GM18868 (cell line): ENCODE results near the gene PLAAT2.
"Not testable (repeated sequence)": the region's sequence is repeated elsewhere in the genome, so short reads cannot be mapped to it uniquely, and the experiment has no call there.

ENCODE experiments used
- ATAC-seq: cut with Tn5 transposase; IDR thresholded peaks from one replicate; pipeline ENCODE4 v1.9.1; 2021; ENCODE audit warnings: mild to moderate bottlenecking, moderate library complexity; ENCODE audit not compliant: unreplicated experiment

The PLAAT2 gene

GRCh38 chr11:63563201-63564055 lies at the start of gene PLAAT2:
Gene PLAAT2, minus strand, starts transcription at chr11:63563379. Its CDS starts 55 bp downstream, at chr11:63563324.
- ATAC-seq, result no peak

GRCh38 chr11:63612181-63612580 lies 49.0 kb upstream of the PLAAT2 start:
- no peak for ATAC-seq

GRCh38 chr11:63611395-63611747 lies 48.2 kb upstream of the PLAAT2 start:
- no peak for ATAC-seq

- ATAC-seq, result no peak
These were observed 47.6 kb upstream of the PLAAT2 start for GRCh38 chr11:63610604-63611394.

- ATAC-seq, result no peak
These were observed 46.9 kb upstream of the PLAAT2 start for GRCh38 chr11:63609971-63610580.

GRCh38 chr11:63609536-63609935 lies 46.4 kb upstream of the PLAAT2 start:
- ATAC-seq, result no peak

GRCh38 chr11:63608353-63609345 lies 45.5 kb upstream of the PLAAT2 start:
- ATAC-seq, result no peak

GRCh38 chr11:63603180-63603518 lies 40.0 kb upstream of the PLAAT2 start:
- ATAC-seq, result no peak

GRCh38 chr11:63602290-63603179 lies 39.4 kb upstream of the PLAAT2 start:
- not testable (repeated sequence) for ATAC-seq

- ATAC-seq, result no peak
These were observed 36.3 kb upstream of the PLAAT2 start for GRCh38 chr11:63599211-63600122.

GRCh38 chr11:63598556-63598955 lies 35.4 kb upstream of the PLAAT2 start:
- no peak for ATAC-seq

- no peak for ATAC-seq
These were observed 32.1 kb upstream of the PLAAT2 start for GRCh38 chr11:63595296-63595695.

- no peak for ATAC-seq
These were observed 29.8 kb upstream of the PLAAT2 start for GRCh38 chr11:63592975-63593395.

GRCh38 chr11:63590024-63590788 lies 27.0 kb upstream of the PLAAT2 start:
- ATAC-seq, result no peak

GRCh38 chr11:63589000-63589399 lies 25.8 kb upstream of the PLAAT2 start:
- ATAC-seq, result no peak

- ATAC-seq, result no peak
These were observed 23.4 kb upstream of the PLAAT2 start for GRCh38 chr11:63586451-63587166.

GRCh38 chr11:63583357-63583677 lies 20.1 kb upstream of the PLAAT2 start:
- ATAC-seq, result no peak
